ENCODE data around the gene HTR3D. TPM values are rescaled to one million over a fixed set of nuclear protein-coding genes. Genes with fewer than 3 reads are reported as not detected.
"Not testable (repeated sequence)": the region's sequence is repeated elsewhere in the genome, so short reads cannot be mapped to it uniquely, and the experiment has no call there.

Gene HTR3D
- total and polyA plus RNA-seq, 12 donors, result not detected

- intact Hi-C loops (cut with DNase I), result no loop called here
- 79 to 85% methylated on average over 7 of the region's 7 CpGs for WGBS, 2 donors
- no peaks in the 10 kb centered on the region for H3K9me3 ChIP-seq
- H3K36me3 ChIP-seq, result no peaks in the 10 kb centered on the region
- peak overlapping the region in 1 of 10 donors; percentile 72 for H3K27ac ChIP-seq
- no peak for DNase-seq
- ATAC-seq, result no peak
- TF ChIP-seq, protein P1, sequence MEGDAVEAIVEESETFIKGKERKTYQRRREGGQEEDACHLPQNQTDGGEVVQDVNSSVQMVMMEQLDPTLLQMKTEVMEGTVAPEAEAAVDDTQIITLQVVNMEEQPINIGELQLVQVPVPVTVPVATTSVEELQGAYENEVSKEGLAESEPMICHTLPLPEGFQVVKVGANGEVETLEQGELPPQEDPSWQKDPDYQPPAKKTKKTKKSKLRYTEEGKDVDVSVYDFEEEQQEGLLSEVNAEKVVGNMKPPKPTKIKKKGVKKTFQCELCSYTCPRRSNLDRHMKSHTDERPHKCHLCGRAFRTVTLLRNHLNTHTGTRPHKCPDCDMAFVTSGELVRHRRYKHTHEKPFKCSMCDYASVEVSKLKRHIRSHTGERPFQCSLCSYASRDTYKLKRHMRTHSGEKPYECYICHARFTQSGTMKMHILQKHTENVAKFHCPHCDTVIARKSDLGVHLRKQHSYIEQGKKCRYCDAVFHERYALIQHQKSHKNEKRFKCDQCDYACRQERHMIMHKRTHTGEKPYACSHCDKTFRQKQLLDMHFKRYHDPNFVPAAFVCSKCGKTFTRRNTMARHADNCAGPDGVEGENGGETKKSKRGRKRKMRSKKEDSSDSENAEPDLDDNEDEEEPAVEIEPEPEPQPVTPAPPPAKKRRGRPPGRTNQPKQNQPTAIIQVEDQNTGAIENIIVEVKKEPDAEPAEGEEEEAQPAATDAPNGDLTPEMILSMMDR (IDR thresholded peaks at IDR 0.05), result no peak
- H3K27me3 ChIP-seq, result peaks cover 0 to 3% (median 0%) of the 10 kb centered on the region in 7 donors
- peaks cover 0 to 19% (median 0%) of the 10 kb centered on the region in 9 donors for H3K4me1 ChIP-seq
- peak overlapping the region in 1 of 10 donors; percentile 9 for H3K4me3 ChIP-seq
Measured at GRCh38 chr3:184022323-184022722, 9.2 kb upstream of the HTR3D start.

DNA sequence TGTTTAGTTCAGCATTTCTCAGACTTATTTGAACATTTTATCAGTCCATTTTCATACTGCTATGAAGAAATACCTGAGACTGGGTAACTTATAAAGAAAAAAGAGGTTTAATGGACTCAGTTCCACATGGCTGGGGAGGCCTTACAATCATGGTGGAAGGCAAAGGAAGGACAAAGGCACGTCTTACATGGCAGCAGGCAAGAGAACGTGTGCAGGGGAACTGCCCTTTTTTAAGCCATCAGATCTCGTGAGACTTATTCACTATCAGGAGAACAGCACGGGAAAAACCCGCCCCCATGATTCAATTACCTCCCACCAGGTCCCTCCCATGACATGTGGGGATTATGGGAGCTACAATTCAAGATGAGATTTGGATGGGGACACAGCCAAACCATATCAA is 6.3 kb upstream of the HTR3D start:
- H3K9me3 ChIP-seq, result not testable (repeated sequence)
- WGBS, 2 donors, result 56 to 62% methylated on average over 5 of the region's 5 CpGs

DNA sequence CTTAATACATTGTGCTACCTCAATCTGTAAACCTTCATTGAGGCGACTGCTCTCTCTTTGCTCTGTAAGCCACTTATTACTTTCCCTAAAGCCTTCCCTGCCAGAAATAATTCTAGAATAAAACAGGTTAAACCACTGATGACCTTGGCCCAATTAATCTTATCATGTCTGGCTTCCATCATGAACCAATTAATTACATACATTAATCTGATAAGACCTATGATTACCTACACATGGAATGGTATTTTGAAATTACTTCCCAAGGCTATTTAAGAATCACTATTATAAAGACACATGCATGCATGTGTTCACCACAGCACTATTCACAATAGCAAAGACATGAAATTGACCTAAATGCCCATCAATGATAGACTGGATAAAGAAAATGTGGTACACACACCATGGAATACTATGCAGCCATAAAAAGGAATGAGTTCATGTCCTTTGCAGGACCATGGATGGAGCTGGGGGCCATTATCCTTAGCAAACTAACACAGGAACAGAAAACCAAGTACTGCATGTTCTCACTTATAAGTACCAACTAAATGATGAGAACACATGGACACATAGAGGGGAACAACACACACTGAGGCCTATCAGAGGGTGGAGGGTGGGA is 3.2 kb upstream of the HTR3D start:
- DNase-seq; intact Hi-C loops (cut with DNase I); H3K27ac ChIP-seq; H3K4me1 ChIP-seq; H3K27me3 ChIP-seq; H3K9me3 ChIP-seq; H3K4me3 ChIP-seq; ATAC-seq; H3K36me3 ChIP-seq: not testable (repeated sequence)
- 92% methylated on average over 1 of the region's 1 CpG for WGBS, 2 donors

More for the DNA sequence above, 6.3 kb upstream of the HTR3D start:
- ATAC-seq; H3K36me3 ChIP-seq; H3K27me3 ChIP-seq; intact Hi-C loops (cut with DNase I); H3K27ac ChIP-seq; DNase-seq; H3K4me3 ChIP-seq: not testable (repeated sequence)
- peaks cover 0 to 11% (median 0%) of the 10 kb centered on the region in 9 donors for H3K4me1 ChIP-seq

DNA sequence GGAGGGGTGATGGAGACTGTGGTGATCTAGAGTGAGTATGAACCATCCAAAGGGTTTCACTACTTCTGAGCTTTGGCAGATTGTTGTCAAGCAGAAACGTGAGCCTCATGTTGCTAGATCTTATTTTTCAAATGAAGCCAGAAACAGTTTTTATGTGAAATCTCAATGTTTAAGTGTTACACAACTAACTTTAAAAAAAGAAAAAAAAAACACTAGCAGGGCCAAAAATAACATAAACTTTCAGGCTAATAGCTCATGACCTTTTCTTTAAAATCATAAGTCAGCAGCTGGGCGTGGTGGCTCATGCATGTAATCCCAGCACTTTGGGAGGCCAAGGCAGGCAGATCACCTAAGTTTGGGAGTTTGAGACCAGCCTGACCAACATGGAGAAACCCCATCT is 2.1 kb upstream of the HTR3D start:
- DNase-seq (no peak), ATAC-seq (no peak)
- Histone ChIP-seq H3K9me3 (no peaks in the 10 kb centered on the region), H3K27me3 (peaks cover 0 to 8% (median 0%) of the 10 kb centered on the region in 7 donors), H3K36me3 (no peaks in the 10 kb centered on the region), H3K27ac (no peak overlapping the region), H3K4me3 (no peak overlapping the region), H3K4me1 (no peaks in the 10 kb centered on the region)
- intact Hi-C loops (cut with DNase I), result no loop called here
- TF ChIP-seq, protein P1 (IDR thresholded peaks at IDR 0.05), result no peak
- WGBS, 2 donors, result 73 to 79% methylated on average over 2 of the region's 2 CpGs

DNA sequence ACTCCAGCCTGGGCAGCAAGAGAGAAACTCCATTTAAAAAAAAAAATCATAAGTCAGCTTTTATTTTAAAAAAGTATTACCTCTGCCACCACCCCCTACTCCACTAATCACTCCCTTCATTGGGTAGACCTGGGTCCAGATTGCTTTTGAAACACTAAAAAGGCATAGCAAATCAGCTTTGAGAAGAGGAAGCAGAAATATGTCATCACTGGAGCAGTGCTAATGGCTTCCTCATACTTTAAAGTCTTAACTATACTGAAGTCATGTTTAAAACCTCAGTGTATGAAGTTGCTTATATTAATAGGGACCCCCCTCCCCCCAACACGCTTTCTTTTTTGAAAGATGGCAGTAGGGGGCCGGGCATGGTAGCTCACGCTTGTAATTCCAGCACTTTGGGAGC is 1.0 kb upstream of the HTR3D start:
- no peak for ATAC-seq
- DNase-seq, result no peak
- Histone ChIP-seq H3K36me3 (no peaks in the 10 kb centered on the region), H3K4me3 (no peak overlapping the region), H3K27ac (no peak overlapping the region), H3K27me3 (peaks cover 0 to 8% (median 0%) of the 10 kb centered on the region in 7 donors), H3K4me1 (no peaks in the 10 kb centered on the region), H3K9me3 (no peaks in the 10 kb centered on the region)
- TF ChIP-seq, protein P1 (IDR thresholded peaks at IDR 0.05), result no peak
- intact Hi-C loops (cut with DNase I), result no loop called here
- 71 to 80% methylated on average over 3 of the region's 3 CpGs for WGBS, 2 donors

Data from heart right ventricle (tissue), 16 donors.